Activated effector memory CD4-positive, alpha-beta T cell treated with Interleukin-2 at 50 U/mL for 16 hours (primary cell): ENCODE measurements around the gene PRMT1.
"Not testable (repeated sequence)": the region's sequence is repeated elsewhere in the genome, so short reads cannot be mapped to it uniquely, and the experiment has no call there.

Experiments
- DNase-seq: peaks from one replicate; pipeline ENCODE4 v3.0.0-alpha.2; 2020

PRMT1 gene

GRCh38 chr19:49677231-49677900 is at the start of gene PRMT1:
TSS of gene PRMT1 (plus strand) at chr19:49677271. CDS start at chr19:49677281, 10 bp downstream.
- no peak for DNase-seq

DNA sequence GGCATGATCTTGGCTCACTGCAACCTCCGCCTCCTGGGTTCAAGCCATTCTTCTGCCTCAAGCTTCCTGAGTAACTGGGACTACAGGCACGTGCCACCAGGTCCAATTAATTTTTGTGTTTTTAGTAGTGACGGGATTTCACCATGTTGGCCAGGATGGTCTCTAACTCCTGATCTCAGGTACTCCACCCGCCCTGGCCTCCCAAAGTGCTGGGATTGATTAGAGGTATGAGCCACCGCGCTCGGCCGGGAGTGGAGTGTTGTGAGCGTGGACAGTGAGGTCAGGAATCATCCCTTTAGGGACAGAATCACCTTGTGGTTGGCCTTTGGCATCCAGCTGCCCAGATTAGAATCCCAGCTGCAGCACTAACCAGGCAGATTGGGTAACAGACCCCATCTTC is 47.4 kb upstream of the PRMT1 start:
- DNase-seq = no peak

DNA sequence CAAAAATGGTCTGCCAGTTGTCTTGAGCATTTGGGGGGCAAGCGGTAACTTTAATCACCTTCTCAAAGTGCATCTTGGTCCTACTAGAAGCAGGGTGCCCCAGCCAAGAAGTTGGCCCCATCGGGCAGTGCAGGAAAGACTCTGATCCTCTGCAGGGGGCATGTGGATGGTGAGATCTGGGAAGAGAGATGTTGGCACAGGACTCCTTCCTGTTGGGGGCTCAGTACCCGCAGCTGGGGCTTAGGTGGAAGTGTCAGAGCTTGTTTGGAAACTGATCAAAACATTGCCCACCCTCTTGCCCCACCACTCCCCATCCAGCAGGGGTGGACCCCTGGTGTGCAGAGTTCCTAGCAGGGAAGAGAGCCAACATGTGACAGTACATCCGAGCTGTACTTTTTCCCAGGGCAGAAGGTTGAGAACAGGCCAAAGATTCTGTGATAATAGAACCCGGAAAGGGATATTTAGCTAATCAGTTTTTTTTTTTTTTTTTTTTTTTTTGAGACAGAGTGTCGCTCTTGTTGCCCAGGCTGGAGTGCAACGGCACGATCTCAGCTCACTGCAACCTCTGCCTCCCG is 46.0 kb upstream of the PRMT1 start:
- no peak for DNase-seq

GRCh38 chr19:49631610-49632192 is 45.4 kb upstream of the PRMT1 start:
- DNase-seq = no peak

GRCh38 chr19:49632576-49632975 is 44.5 kb upstream of the PRMT1 start:
- DNase-seq = no peak

- not testable (repeated sequence) for DNase-seq
These were observed 43.8 kb upstream of the PRMT1 start for GRCh38 chr19:49633273-49633672.

DNA sequence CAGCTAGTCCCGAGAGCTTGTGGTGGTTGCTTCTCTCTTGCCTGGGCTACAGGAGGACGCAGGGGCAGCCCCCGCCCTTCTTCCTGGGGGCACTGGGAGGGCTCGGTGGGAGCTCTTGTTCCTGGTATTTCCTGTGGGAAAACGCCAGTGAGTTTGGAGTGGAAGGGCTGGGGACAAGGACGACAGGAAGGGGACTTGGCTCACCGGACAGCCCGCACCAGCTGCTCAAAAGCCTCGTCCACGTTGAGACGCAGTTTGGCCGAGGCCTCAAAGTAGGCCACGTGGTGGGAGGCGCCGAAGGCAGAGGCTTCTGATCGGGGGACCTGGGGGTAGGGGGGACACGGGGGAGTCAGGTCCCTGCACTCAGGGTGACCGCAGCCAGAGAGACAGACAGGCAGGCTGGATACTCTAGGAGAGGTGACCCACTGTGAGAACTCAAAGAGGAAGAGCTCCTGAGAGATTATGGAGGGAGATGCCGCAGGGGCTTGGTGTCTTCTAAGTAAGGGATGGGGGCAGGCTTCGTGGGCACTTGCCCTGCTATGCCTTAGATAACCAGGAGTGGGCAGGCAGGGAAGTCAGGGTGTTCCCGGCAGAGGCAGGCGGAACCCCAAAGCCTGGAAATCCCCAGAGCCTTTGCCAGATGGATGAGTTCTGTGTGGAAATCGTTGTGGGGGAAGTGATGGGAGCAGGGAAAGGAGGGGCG is 41.4 kb upstream of the PRMT1 start:
- no peak for DNase-seq

GRCh38 chr19:49636233-49636932 is 40.7 kb upstream of the PRMT1 start:
- DNase-seq = no peak

- DNase-seq = no peak
These were observed 39.0 kb upstream of the PRMT1 start for GRCh38 chr19:49637821-49638738.

GRCh38 chr19:49639401-49640112 is 37.5 kb upstream of the PRMT1 start:
- no peak for DNase-seq

GRCh38 chr19:49640113-49640898 is 36.8 kb upstream of the PRMT1 start, which contains the start of gene RRAS:
TSS of gene RRAS (minus strand) at chr19:49640143. CDS start at chr19:49640098, 45 bp downstream.
- peak; percentile 99 for DNase-seq

DNA sequence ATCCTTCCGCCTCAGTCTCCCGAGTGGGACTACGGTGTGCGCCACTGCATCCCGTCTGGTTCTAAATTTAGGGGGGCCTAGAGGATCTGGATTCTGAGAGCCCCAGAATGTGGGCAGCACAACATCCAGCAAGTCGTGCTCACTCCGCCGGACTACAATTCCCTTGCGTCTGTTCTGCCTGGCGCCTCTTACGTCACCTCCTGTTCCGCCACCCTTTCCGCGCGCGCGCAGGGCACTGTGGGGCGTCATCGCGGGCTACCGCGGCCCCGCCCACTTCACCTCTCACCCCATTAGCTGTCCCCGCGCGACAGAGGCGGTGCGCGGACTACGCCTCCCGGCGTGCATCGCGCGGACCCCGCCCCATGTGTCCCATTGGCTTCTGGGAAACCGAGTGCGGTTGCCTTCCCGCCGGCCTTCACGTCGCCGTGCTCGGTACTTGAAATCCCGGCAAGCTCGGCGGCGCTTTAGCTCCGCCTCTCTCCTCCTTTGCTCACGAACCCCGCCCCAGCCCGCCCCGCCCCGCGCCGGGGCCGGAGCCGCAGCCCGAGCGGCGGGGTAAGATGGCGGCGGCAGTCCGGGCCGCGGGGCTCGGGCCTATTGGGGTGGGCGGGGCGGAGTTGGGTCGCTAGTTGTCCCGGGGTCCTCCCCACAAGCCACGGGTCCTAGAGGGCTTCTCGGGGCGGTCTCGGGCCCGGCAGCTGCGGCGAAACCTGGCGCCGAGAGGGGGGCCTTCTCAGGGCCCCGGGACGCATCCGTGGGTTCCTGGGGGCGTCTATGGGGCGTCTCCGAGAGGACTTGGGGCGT is 35.2 kb upstream of the PRMT1 start, which contains the start of gene SCAF1:
SCAF1 (plus strand) TSS at position 522 of the 804 bp plus-strand sequence. CDS start 2,818 bp downstream, outside the sequence.
- peak; percentile 100 for DNase-seq

GRCh38 chr19:49642492-49643035 is 34.5 kb upstream of the PRMT1 start:
- DNase-seq = no peak

DNA sequence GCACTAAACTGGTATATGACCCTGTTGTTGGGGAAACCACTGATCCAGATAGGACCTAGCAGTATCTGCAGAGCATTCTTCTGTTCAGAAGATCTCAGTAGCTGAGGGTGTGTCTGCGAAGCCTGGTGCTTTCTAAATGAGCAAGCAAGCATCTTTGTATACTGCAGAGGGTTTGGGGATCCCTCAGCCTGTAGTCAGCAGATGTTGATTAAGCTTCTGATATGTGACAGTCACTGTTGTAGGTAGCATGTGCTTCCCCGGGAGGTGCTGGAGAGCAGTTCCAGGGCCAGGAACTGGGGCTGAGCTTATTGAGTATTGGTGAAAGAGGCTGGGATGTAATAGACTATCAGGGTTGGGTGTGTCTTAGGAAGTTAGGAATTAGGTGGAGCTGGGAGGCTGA is 33.6 kb upstream of the PRMT1 start:
- DNase-seq = no peak

- DNase-seq = no peak
These were observed 31.5 kb upstream of the PRMT1 start for GRCh38 chr19:49645592-49645991.

- no peak for DNase-seq
These were observed 31.1 kb upstream of the PRMT1 start for GRCh38 chr19:49645995-49646394.

- no peak for DNase-seq
These were observed 30.5 kb upstream of the PRMT1 start for GRCh38 chr19:49646586-49646985.

DNA sequence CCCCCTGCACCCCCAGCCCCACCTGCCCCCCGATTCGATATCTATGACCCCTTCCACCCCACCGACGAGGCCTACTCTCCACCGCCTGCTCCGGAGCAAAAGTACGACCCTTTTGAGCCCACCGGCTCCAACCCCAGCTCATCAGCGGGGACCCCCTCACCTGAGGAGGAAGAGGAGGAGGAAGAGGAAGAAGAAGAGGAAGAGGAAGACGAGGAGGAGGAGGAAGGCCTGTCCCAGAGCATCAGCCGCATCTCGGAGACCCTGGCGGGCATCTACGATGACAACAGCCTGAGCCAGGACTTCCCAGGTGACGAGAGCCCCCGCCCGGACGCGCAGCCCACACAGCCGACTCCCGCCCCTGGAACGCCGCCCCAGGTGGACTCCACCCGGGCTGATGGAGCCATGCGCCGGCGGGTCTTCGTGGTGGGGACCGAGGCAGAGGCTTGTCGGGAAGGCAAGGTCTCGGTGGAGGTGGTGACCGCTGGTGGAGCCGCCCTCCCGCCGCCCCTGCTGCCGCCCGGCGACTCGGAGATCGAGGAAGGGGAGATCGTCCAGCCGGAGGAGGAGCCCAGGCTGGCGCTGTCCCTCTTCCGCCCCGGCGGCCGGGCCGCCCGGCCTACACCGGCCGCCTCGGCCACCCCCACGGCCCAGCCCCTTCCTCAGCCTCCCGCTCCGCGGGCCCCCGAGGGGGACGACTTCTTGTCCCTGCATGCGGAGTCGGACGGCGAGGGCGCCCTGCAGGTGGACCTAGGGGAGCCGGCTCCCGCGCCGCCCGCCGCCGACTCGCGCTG is 25.8 kb upstream of the PRMT1 start:
- DNase-seq = no peak
